IPS-15b (cell line): ENCODE measurements around the gene CHRND.

Source experiments
- H3K27me3 ChIP-seq: one replicate; pipeline ENCODE4 v1.6.1; 2013; ENCODE audit warnings: low read length; ENCODE audit not compliant: control insufficient read depth, insufficient read depth
- H3K36me3 ChIP-seq: one replicate; pipeline ENCODE4 v1.6.1; 2013; ENCODE audit warnings: low read length; ENCODE audit not compliant: control insufficient read depth, insufficient read depth
- H3K4me1 ChIP-seq: one replicate; pipeline ENCODE4 v1.6.1; 2013; ENCODE audit warnings: mild to moderate bottlenecking, low read length; ENCODE audit not compliant: control insufficient read depth, insufficient read depth
- H3K4me3 ChIP-seq: one replicate; pipeline ENCODE4 v1.5.1; 2013; ENCODE audit warnings: low read depth, low read length
- H3K9ac ChIP-seq: one replicate; pipeline ENCODE4 v1.6.1; 2013; ENCODE audit warnings: low read depth, mild to moderate bottlenecking, low read length
- H3K9me3 ChIP-seq: one replicate; pipeline ENCODE4 v1.6.1; 2013; ENCODE audit warnings: mild to moderate bottlenecking, low read length; ENCODE audit not compliant: control insufficient read depth, insufficient read depth

Gene CHRND

GRCh38 chr2:232513353-232513752 is 12.6 kb upstream of the CHRND start:
- H3K9me3 ChIP-seq = no peaks in the 10 kb centered on the region

GRCh38 chr2:232515639-232516038 is 10.3 kb upstream of the CHRND start:
- H3K9ac ChIP-seq = no peak overlapping the region
- H3K4me3 ChIP-seq = no peak overlapping the region
- H3K9me3 ChIP-seq = no peaks in the 10 kb centered on the region
- H3K36me3 ChIP-seq = no peaks in the 10 kb centered on the region
- H3K4me1 ChIP-seq = no peaks in the 10 kb centered on the region
- H3K27me3 ChIP-seq = peaks cover 12% of the 10 kb centered on the region

More at GRCh38 chr2:232513353-232513752, 12.6 kb upstream of the CHRND start:
- Histone ChIP-seq H3K36me3 (no peaks in the 10 kb centered on the region), H3K4me1 (no peaks in the 10 kb centered on the region), H3K4me3 (no peak overlapping the region), H3K9ac (no peak overlapping the region), H3K27me3 (peaks cover 2% of the 10 kb centered on the region)

GRCh38 chr2:232516551-232516950 is 9.4 kb upstream of the CHRND start:
- Histone ChIP-seq H3K4me3 (no peak overlapping the region), H3K4me1 (no peaks in the 10 kb centered on the region), H3K9ac (no peak overlapping the region), H3K27me3 (peaks cover 18% of the 10 kb centered on the region), H3K9me3 (no peaks in the 10 kb centered on the region), H3K36me3 (no peaks in the 10 kb centered on the region)

GRCh38 chr2:232518844-232519243 is 7.1 kb upstream of the CHRND start:
- Histone ChIP-seq H3K4me3 (no peak overlapping the region), H3K9ac (no peak overlapping the region), H3K4me1 (no peaks in the 10 kb centered on the region), H3K36me3 (no peaks in the 10 kb centered on the region), H3K9me3 (no peaks in the 10 kb centered on the region), H3K27me3 (peaks cover 34% of the 10 kb centered on the region)

- Histone ChIP-seq H3K9me3 (no peaks in the 10 kb centered on the region), H3K27me3 (peaks cover 40% of the 10 kb centered on the region), H3K4me1 (no peaks in the 10 kb centered on the region), H3K36me3 (no peaks in the 10 kb centered on the region), H3K4me3 (no peak within 1 kb of the TSS), H3K9ac (no peak within 1 kb of the TSS)
Observed at GRCh38 chr2:232519581-232520438, 6.2 kb upstream of the CHRND start, which contains the start of gene PRSS56. Gene PRSS56 (plus strand): TSS chr2:232520388. CDS start chr2:232520599, 211 bp downstream.

- Histone ChIP-seq H3K9me3 (no peaks in the 10 kb centered on the region), H3K4me1 (no peaks in the 10 kb centered on the region), H3K9ac (no peak overlapping the region), H3K4me3 (no peak overlapping the region), H3K36me3 (no peaks in the 10 kb centered on the region), H3K27me3 (peaks cover 40% of the 10 kb centered on the region)
Observed at GRCh38 chr2:232520489-232520888, 5.5 kb upstream of the CHRND start.

GRCh38 chr2:232521098-232521497 is 4.9 kb upstream of the CHRND start:
- Histone ChIP-seq H3K36me3 (no peaks in the 10 kb centered on the region), H3K9ac (no peak overlapping the region), H3K4me1 (no peaks in the 10 kb centered on the region), H3K27me3 (peaks cover 40% of the 10 kb centered on the region), H3K4me3 (no peak overlapping the region), H3K9me3 (no peaks in the 10 kb centered on the region)

- Histone ChIP-seq H3K4me1 (no peaks in the 10 kb centered on the region), H3K9ac (no peak overlapping the region), H3K9me3 (no peaks in the 10 kb centered on the region), H3K36me3 (no peaks in the 10 kb centered on the region), H3K4me3 (no peak overlapping the region), H3K27me3 (peaks cover 37% of the 10 kb centered on the region)
Observed at GRCh38 chr2:232521959-232522622, 3.9 kb upstream of the CHRND start.

GRCh38 chr2:232522623-232523401 is 3.1 kb upstream of the CHRND start:
- H3K4me1 ChIP-seq = no peaks in the 10 kb centered on the region
- peaks cover 37% of the 10 kb centered on the region for H3K27me3 ChIP-seq
- H3K9ac ChIP-seq = no peak overlapping the region
- H3K9me3 ChIP-seq = no peaks in the 10 kb centered on the region
- peak overlapping the region; percentile 20 for H3K4me3 ChIP-seq
- no peaks in the 10 kb centered on the region for H3K36me3 ChIP-seq

- H3K9me3 ChIP-seq = no peaks in the 10 kb centered on the region
- no peak overlapping the region for H3K9ac ChIP-seq
- H3K36me3 ChIP-seq = no peaks in the 10 kb centered on the region
- peak overlapping the region; percentile 20 for H3K4me3 ChIP-seq
- H3K27me3 ChIP-seq = peaks cover 37% of the 10 kb centered on the region
- no peaks in the 10 kb centered on the region for H3K4me1 ChIP-seq
Observed at GRCh38 chr2:232523402-232523681, 2.6 kb upstream of the CHRND start.

GRCh38 chr2:232523682-232524597 is 2.0 kb upstream of the CHRND start:
- H3K36me3 ChIP-seq = no peaks in the 10 kb centered on the region
- no peak overlapping the region for H3K9ac ChIP-seq
- peaks cover 34% of the 10 kb centered on the region for H3K27me3 ChIP-seq
- H3K4me1 ChIP-seq = no peaks in the 10 kb centered on the region
- H3K4me3 ChIP-seq = peak overlapping the region; percentile 20
- no peaks in the 10 kb centered on the region for H3K9me3 ChIP-seq
